GM04503 (cell line): Measurements from ENCODE around the gene DBF4.
"Not testable (repeated sequence)": the region's sequence is repeated elsewhere in the genome, so short reads cannot be mapped to it uniquely, and the experiment has no call there.

ENCODE experiments used
- DNase-seq: peaks from one replicate; pipeline ENCODE4 v3.0.0-alpha.2; 2012; ENCODE audit warnings: low read depth

The DBF4 gene, protein sequence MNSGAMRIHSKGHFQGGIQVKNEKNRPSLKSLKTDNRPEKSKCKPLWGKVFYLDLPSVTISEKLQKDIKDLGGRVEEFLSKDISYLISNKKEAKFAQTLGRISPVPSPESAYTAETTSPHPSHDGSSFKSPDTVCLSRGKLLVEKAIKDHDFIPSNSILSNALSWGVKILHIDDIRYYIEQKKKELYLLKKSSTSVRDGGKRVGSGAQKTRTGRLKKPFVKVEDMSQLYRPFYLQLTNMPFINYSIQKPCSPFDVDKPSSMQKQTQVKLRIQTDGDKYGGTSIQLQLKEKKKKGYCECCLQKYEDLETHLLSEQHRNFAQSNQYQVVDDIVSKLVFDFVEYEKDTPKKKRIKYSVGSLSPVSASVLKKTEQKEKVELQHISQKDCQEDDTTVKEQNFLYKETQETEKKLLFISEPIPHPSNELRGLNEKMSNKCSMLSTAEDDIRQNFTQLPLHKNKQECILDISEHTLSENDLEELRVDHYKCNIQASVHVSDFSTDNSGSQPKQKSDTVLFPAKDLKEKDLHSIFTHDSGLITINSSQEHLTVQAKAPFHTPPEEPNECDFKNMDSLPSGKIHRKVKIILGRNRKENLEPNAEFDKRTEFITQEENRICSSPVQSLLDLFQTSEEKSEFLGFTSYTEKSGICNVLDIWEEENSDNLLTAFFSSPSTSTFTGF

DNA sequence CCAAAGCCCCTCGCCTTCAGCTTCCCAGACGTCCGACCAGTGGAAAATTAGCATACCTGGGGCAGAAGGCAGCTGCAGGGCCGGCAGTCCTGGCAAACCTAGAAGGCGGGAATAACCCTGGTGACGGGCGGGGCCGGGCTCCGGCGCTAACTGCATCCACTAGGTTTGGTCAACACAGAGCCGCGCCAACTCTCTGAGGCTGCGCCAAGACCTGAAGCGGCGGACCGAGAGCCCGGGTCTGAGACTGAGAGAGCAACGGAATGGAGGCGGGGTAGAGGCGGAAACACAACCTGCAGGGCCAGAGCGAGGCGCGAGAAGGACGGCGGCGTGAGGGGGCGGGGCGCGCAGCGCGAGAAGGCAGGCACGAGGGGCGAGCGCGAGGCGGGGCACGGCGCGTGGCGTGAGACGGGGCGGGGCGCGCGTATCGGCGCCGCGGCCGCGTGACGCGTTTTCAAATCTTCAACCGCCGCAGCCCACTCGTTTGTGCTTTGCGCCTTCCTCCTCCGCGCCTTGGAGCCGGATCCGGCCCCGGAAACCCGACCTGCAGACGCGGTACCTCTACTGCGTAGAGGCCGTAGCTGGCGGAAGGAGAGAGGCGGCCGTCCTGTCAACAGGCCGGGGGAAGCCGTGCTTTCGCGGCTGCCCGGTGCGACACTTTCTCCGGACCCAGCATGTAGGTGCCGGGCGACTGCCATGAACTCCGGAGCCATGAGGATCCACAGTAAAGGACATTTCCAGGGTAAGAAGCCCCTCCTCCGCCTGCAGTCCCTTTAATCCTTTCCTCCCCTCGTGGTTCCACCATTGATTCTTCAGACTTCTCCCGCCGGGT is at the start of gene DBF4, which contains the start of gene SLC25A40:
Gene DBF4, plus strand, starts transcription at position 454 of the 829 bp plus-strand sequence. Its CDS starts 240 bp downstream, at position 694.
Gene SLC25A40, minus strand, starts transcription at position 321 of the 829 bp plus-strand sequence. CDS start 17,633 bp downstream, outside the sequence.
- DNase-seq = peak; percentile 50

DNA sequence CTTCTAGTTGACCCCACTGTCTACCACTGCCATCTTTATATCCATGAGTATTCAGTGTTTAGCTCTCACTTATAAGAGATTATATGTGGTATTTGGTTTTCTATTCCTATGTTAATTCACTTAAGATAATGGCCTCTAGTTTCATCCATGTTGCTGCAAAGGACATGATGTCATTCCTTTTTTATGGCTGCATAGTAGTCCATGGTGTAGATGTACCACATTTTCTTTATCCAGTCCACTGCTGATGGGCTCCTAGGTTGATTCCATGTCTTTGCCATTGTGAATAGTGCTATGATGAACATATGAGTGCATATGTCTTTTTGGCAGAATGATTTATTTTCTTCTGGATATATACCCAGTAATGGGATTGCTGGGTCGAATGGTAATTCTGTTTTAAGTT is 47.9 kb upstream of the DBF4 start:
- DNase-seq = not testable (repeated sequence)

DNA sequence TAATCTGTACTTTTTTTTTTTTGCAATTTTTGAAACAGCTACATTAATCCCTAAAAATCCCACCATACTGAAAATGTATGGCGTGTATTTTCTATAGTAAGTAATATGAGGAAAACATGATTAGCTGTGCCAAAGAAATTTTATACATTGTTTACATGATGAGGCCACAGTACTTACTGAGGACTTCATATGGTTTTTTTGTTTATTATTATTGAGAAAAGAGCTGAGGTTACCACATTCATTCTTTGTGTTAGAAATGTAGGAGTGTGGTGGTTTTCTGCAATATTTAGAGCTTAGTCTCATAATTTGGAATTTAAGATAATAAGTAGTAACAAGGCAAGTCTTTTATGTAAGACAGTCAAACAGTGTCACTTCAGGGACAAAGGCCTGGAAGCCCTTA is 45.2 kb upstream of the DBF4 start:
- no peak for DNase-seq

DNA sequence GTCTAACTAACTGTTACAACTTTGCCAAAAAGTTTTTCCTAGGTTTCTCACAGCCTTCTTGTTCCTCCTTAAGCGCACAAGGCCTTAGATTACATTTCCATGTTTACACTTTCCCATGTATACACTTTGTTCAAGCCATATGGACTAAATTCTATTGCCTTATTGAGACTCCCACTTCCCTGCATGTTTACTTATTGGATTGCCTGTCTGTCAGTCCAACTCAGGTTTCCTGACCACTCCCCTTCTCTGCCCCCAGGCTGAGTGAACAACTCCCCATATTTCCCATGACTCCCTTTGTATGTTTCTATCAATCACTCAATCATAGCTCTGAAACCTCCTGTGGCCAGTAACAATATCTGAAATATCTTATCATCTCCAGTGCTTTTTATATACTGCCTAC is 43.2 kb upstream of the DBF4 start:
- no peak for DNase-seq

DNA sequence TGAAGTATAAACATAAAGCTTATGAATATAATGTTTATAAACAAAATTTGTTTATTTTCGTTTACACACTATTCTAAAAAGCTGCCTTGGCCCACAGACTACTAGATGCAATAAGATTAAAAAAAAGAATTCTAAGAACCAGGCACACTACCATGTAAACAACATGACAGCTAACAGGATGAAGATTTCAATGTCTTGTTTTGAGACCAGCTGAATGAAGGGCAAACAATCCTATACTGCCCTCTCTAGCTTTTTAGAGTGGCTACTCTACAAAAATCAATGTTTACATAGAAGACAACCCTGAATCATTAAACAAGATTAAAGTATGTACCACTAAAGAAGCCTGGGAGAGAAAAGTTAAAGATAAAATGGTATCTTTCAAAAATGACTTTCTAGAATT is 38.7 kb upstream of the DBF4 start:
- no peak for DNase-seq

DNA sequence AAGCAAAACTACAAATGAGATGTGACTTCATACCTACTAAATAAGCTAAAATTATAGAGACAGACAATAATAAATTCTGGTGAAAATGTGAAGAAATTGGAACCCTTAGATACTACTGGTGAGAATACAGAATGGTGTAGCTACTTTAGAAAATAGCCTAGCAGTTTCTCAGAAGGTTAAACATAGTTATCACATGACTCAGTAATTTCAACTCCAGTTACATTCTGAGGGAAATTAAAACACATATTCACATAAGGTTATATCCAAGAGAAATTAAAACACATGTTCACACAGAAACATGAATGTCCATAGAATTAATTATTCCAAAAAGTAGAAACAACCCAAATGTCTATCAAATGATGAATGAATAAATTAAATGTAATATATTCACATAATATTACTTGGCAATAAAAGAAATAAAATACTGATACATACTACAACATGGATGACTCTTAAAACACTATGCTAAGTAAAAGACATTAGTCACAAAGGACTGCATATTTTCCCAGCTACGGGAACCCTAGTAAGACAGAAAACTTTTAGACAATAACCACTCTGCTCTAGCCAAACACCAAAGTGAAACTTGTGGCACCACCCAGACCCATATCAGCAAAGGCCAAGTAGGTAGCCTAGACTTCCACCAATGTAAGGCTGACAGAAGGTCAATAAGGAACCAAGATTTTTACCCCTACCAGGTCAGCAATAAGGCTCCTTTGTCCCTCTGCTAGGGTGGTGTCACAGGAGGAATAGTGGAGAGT is 25.3 kb upstream of the DBF4 start:
- no peak for DNase-seq

DNA sequence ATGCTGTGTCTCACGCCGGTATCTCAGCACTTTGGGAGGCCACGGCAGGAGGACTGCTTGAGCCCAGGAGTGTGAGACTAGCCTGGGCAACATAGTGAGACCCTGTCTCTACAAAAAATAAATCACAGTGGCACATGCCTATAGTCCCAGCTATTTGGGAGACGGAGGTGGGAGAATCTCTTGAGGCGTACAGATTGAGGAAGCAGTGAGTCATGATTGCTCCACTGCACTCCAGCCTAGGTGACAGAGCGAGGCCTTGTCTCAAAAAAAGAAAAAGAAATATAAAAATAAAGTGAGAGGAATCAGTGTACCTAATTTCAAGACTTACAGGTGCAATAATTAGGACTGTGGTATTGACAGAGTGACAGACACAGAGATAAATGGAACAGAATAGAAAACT is 24.0 kb upstream of the DBF4 start:
- DNase-seq = no peak

DNA sequence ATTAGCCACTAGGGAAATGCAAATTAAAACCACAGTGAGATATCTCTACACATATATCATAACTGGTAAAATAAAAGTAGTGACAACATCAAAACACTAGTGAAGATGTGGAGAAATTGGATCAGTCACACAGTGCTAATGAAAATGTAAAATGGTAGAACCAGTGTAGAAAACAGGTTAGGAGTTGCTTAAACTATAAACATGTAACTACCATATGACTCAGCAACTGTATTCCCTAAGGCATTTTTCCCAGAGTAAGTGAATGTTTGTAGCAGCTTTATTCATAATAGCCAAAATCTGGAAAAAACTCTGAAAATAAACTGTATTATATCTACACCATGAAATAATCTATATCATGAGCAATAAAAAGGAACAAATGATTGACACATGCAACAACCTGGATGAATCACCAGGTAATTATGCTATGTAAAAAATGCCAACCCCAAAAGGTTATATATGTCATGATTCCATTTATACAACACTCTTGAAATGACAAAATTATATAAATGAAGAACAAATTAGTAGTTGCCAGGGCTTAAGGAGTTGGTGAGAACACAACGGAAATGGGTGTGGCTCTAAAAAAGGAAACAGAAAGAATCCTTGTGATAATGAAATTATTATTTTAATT is 22.9 kb upstream of the DBF4 start:
- DNase-seq = no peak

DNA sequence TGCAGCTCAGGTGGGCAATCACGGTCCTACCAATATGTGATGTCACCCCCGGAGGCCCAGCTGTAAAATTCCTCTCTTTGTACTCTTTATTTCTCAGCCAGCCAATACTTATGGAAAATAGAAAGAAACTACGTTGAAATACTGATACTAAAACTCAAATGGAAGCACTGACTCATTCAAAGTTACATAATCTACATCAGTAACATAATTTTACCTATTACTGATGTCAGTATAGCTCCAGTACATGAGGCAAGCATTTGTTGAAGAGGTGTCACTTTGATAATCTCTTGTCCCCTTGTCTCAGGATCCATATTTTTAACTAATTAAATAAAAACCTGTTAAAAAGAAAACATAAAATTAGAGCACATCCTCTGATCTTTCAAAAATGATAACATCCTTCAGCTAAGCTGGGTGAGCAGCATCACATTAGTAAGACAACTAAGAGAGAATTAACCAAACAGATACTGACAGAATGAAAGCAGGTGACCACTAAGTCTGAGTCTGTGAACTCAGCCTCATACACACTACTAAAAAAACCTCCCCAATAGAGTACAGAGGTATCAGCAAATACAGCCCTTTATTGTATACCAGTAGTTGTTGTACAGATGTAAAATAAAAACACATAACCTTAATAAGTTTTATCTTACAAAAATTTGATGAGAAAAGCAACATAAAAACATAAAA is 17.7 kb upstream of the DBF4 start:
- no peak for DNase-seq

DNA sequence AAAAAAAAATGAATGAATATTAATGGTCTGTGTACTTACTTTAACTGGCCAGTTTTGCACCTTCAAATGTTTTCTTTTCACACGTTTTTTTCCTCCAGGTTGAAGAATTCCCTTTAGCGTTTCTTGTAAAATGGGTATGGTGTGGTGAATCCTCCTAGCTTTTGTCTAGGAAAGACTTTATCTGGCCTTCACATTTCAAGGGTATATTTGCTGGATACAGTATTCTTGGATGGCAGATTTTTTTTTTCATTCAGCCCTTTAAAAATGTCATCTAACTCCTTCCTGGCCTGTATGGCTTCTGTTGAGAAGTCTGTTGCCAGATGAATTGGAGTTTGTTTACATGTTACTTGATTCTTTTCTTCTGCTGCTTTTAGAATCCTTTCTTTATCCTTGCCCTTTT is 10.2 kb upstream of the DBF4 start:
- DNase-seq = no peak

DNA sequence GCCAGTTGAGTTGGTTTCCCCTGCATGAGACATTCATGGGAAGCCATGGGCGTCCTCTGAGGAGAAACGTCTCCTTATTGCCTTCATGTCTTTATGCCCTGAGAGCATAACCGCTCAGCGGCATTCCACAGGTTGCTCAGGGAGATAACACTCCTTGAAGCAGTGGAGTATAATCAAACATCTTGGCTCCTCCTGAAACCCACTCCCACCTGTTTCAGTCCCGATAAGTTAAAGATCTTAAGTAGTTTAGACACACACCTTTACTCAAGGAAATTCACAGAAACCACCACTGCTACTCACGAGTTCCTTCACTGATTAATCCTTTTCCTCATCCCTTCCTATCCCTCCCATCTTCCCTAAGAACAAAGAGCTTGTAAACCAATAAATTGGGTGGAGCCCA is 9.8 kb upstream of the DBF4 start:
- not testable (repeated sequence) for DNase-seq

DNA sequence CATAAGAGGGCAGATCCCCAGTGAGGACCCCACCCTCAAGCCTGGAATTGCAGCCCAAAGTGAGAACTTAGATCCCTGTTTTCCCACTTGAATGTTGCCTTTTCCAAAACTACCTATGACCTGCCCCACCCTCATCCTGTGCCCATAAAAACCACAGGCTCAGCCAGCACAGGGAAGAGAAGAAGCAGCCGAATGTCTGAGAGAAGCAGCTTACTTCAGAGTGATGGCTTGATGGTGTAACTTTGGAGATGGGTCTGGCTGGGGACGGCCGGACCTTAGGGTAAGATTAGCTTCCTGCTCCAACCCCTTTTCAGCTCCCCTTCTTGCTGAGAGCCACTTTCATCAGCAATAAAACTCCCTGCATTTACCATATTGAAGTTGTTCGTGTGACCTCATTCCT is 5.8 kb upstream of the DBF4 start:
- DNase-seq = no peak

DNA sequence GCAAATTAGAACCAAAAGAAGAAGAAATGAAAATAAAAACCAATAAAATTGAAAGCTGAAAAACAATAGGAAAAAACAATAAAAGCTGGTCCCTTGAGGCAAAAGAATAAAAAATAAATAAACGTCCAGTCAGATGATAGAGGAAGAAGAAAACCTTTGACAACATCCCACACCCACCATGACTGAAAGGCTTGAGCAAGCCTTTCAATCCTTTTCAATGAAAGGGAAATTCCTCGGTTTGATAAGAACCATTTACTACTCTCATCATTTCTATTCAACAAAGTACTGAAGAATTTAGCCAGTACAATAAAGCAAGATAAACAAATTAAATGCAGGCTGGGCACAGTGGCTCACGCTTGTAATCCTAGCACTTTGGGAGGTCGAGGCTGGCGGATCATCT is 3.9 kb upstream of the DBF4 start:
- no peak for DNase-seq

DNA sequence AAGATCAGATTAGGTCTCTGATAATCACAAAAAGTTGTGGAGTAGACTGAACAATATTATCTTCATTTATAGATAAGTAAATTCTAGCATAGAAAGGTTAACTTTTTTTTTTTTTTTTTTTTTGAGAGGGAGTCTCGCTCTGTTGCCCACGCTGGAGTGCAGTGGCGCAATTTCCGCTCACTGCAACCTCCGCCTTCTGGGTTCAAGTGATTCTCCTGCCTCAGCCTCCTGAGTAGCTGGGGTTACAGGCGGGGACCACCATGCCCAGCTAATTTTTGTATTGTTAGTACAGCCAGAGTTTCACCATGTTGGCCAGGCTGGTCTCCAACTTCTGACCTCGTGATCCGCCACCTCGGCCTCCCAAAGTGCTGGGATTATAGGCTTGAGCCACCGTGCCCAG is 3.0 kb upstream of the DBF4 start:
- not testable (repeated sequence) for DNase-seq

DNA sequence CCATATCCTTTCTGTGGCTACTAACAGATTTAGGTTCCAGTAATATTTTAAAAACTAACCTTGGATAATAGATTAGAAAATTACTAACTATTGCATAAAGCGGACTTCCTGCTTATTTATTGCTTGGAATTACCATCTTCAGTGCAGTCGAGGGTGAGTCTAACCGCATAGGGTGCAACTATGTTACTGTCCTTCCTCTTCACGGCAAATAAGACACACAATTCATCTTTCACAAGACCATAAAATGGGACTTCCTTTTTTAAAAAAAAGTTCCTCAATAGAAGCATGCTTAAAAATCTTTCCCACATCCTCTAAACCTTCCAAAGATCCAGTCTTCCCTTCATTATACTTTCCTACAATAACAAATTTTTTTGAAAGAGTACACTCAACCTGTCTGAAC is 2.2 kb upstream of the DBF4 start:
- no peak for DNase-seq

DNA sequence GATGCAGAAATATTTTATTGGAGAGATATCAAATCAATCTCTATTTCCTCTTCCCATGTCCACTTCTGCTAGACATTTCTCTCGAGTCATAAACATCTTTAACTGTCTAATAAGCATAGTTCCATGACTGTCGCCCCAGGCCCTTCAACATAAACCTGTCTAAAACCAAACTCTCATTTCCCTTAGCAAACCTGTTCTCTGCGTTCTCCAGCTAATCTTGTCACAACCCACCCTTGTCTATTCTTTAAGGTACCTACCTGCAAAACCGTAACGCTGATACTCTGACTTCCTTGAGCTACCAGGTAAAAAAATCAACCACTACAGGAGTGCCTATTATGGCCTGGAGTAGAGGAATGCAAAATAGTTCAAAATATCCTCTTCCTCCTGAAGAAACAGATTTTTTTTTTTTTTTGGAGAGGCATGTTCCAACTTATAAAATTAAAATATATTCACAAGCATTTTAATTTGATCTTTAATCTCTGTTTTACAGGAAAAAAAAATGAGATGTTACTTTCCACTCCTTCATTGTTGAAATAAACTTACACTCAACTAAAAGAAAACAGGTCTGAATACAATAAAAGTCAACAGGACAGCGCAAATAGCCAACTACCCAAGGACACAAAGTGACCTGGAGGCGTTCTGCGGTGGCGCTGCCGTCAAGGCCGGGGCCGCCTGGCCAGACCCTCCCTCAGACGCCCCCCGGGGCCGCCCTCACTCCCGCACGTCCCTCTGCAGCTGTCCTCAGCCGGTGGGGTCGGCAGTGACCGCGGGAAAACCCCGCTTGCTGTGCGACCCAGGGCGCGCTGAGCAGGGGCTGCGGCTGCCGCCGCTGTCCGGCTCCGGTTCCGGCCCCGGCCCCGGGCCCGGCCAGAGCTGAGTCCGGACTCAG is 898 bp upstream of the DBF4 start:
- no peak for DNase-seq

DNA sequence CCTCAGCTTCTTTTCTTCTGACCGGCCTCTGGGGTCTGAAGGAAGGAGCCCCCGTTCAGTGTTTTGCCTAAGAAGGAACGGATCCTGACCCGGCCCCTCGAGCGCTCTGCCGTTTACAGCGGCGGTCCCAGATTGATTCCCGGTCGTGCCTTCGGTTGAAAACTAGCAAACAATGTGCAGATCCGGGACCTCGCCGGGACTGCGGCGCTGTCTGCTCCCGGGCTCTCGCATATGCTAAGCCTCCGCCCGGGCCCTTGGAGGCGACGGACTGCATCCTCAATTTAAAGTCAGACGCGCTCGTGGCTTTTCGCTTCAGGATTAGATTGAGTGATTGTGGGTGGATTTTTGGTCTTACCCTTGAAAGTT is 559 bp downstream of the DBF4 start:
- DNase-seq = peak; percentile 21

DNA sequence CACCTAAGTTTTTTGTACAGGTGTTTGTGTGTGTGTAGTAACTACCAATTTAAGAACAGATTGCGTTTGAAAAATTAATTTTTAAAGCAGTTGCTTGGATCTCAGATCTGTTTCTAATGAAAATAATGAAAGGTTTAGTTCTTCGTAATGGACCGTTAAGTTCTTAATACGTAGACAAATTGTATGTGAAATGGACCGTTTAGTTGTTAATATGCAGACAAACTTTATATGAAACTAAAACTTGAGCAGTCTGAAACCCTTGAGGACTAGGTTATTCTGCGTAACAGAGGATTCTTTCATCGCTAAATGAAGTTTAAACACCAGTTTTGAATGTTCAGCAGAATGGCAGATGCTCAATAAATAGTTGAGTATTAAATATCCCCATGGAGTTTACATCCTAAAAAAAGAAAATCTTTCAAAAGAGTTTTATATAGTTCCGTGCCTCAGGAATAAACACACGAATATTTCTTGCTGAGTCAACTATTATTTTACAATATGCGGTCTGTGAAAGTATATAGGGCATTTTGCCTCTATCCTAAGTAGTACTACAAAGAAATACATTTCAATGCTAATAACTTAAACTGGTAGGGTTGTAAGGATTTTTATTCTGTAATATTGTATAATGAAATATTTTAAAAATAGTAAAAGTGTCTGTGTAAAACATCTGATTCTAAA is 1.2 kb downstream of the DBF4 start:
- DNase-seq = no peak

DNA sequence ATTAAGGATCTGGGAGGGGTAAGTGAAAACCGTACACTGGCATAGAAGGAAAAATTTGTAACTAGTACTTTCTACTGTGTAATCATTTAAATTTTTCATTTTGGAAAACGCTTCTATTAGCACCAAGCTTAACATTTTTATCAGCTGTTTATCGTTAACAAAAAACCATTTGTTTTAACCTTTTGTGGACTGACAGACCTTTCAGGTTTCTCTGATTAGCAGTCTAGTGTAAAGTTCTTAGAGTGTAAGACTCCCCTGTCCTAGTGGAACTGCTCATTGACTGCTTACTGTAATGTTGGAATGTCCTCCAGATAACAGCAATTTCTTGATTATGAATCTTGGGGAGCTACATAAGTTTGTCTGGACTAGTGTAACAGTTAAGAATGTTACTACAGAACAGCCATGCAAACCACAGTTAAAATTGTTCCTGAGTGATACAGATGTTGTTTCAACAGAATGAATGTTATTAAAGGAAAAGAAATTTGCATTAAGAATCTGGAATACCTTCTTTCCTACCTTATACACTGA is 2.0 kb downstream of the DBF4 start:
- no peak for DNase-seq
